ENCODE results near the gene F8. TPM values are rescaled to one million over a fixed set of nuclear protein-coding genes. Genes with fewer than 3 reads are reported as not detected.
A peak's percentile ranks its signal among the peaks of the same experiment; 100 is the strongest.

The F8 gene
- total RNA-seq, 1 experiment from 2014 or later: 2.6 TPM

- ChIA-PET RAD21 (ENCODE audit: low non-redundant PET in 1 of 2, low total read pairs in 2 of 2, uncharacterized antibody in 2 of 2, unreplicated experiment in 2 of 2) (interaction anchor here in 1 of 2 experiments (0.7 kb wide), 1 partner anchor 9 kb away, joined by 3 read pairs; no protein-coding TSS in a partner anchor), CTCF (no interaction called here), POLR2A (interaction anchor here (1.7 kb wide), 1 partner anchor 9 kb away, joined by 3 read pairs; no protein-coding TSS in a partner anchor)
- H3K27me3 ChIP-seq (ENCODE audit: insufficient read depth, low read length): no peaks in the 10 kb centered on the region
- DNase-seq (ENCODE audit: low read depth, low spot score) (no peak), ATAC-seq (no peak)
- no peaks in the 10 kb centered on the region for H3K36me3 ChIP-seq (ENCODE audit: control insufficient read depth in 1 of 2, insufficient read depth in 2 of 2, low read length in 2 of 2)
- TSS peak; percentile 46 for BruUV-seq (replicated peaks)
- no peak overlapping the region for H3K27ac ChIP-seq (ENCODE audit: low read depth, low read length)
- TF ChIP-seq, protein P1, sequence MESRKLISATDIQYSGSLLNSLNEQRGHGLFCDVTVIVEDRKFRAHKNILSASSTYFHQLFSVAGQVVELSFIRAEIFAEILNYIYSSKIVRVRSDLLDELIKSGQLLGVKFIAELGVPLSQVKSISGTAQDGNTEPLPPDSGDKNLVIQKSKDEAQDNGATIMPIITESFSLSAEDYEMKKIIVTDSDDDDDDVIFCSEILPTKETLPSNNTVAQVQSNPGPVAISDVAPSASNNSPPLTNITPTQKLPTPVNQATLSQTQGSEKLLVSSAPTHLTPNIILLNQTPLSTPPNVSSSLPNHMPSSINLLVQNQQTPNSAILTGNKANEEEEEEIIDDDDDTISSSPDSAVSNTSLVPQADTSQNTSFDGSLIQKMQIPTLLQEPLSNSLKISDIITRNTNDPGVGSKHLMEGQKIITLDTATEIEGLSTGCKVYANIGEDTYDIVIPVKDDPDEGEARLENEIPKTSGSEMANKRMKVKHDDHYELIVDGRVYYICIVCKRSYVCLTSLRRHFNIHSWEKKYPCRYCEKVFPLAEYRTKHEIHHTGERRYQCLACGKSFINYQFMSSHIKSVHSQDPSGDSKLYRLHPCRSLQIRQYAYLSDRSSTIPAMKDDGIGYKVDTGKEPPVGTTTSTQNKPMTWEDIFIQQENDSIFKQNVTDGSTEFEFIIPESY (IDR thresholded peaks at IDR 0.05; ENCODE audit: extremely low read depth, insufficient replicate concordance, low read length): no peak
- TF ChIP-seq CBX3 (IDR thresholded peaks at IDR 0.05; ENCODE audit: low read depth) (no peak), JUND (IDR thresholded peaks at IDR 0.05) (no peak), YY1 (IDR thresholded peaks at IDR 0.05; ENCODE audit: extremely low read depth, insufficient replicate concordance, low read depth, low read length) (no peak), ELF1 (IDR thresholded peaks at IDR 0.05; ENCODE audit: borderline replicate concordance, low read depth) (no peak), ATF3 (IDR thresholded peaks at IDR 0.05) (no peak), EZH2 (IDR thresholded peaks at IDR 0.05) (no peak), SRF (IDR thresholded peaks at IDR 0.05; ENCODE audit: low read depth) (no peak), EZH2phosphoT487 (IDR thresholded peaks at IDR 0.05; ENCODE audit: borderline replicate concordance) (no peak), CTCF (IDR thresholded peaks at IDR 0.05 in 2 of 3, conservative IDR thresholded peaks at IDR 0.05 in 1 of 3; ENCODE audit: borderline replicate concordance in 1 of 3, insufficient read depth in 1 of 3, low read depth in 2 of 3, low read length in 2 of 3) (no peak), CEBPB (IDR thresholded peaks at IDR 0.05; ENCODE audit: low read depth) (no peak), EGR1 (IDR thresholded peaks at IDR 0.05; ENCODE audit: low read depth) (no peak), ZFX (IDR thresholded peaks at IDR 0.05) (no peak), TCF7L2 (IDR thresholded peaks at IDR 0.05; ENCODE audit: borderline replicate concordance, extremely low read depth, insufficient read depth, insufficient read length) (no peak), RAD21 (IDR thresholded peaks at IDR 0.05; ENCODE audit: low read depth) (no peak), POLR2AphosphoS5 (IDR thresholded peaks at IDR 0.05; ENCODE audit: low read depth, low read length) (no peak)
- peak overlapping the region; percentile 82 for H3K4me2 ChIP-seq (ENCODE audit: low read length)
- H3K9me2 ChIP-seq (ENCODE audit: insufficient read depth): no peaks in the 10 kb centered on the region
- H3K9me3 ChIP-seq (ENCODE audit: control insufficient read depth in 1 of 2, insufficient read depth in 1 of 2, low read depth in 1 of 2, low read length in 2 of 2): no peaks in the 10 kb centered on the region
- peak overlapping the region; percentile 7 for H2AFZ ChIP-seq (ENCODE audit: low read depth, low read length, poor library complexity, severe bottlenecking)
- intact Hi-C loops (cut with micrococcal nuclease): no loop called here
- peak overlapping the region; percentile 44 to 62 for H3K4me3 ChIP-seq (replicated peaks in 1 of 2; ENCODE audit: low read depth in 1 of 2, low read length in 2 of 2)
- peak overlapping the region; percentile 49 for H3K9ac ChIP-seq (ENCODE audit: low read length)
- no peaks in the 10 kb centered on the region for H3K79me2 ChIP-seq (ENCODE audit: insufficient read depth, low read length)
- H4K20me1 ChIP-seq (ENCODE audit: insufficient read depth): no peaks in the 10 kb centered on the region
- peaks cover 3 to 14% of the 10 kb centered on the region in 2 experiments; a peak in 1 of 4 replicates for H3K4me1 ChIP-seq (ENCODE audit: control insufficient read depth in 1 of 2, insufficient read depth in 2 of 2, low read length in 2 of 2)
Observed at GRCh38 chrX:154805696-154806091, 216.8 kb downstream of the F8 start.
